ENCODE results near the gene TWIST2.

- TF ChIP-seq, protein P1, sequence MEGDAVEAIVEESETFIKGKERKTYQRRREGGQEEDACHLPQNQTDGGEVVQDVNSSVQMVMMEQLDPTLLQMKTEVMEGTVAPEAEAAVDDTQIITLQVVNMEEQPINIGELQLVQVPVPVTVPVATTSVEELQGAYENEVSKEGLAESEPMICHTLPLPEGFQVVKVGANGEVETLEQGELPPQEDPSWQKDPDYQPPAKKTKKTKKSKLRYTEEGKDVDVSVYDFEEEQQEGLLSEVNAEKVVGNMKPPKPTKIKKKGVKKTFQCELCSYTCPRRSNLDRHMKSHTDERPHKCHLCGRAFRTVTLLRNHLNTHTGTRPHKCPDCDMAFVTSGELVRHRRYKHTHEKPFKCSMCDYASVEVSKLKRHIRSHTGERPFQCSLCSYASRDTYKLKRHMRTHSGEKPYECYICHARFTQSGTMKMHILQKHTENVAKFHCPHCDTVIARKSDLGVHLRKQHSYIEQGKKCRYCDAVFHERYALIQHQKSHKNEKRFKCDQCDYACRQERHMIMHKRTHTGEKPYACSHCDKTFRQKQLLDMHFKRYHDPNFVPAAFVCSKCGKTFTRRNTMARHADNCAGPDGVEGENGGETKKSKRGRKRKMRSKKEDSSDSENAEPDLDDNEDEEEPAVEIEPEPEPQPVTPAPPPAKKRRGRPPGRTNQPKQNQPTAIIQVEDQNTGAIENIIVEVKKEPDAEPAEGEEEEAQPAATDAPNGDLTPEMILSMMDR (IDR thresholded peaks at IDR 0.05): no peak
- no peak for TF ChIP-seq POLR2A (IDR thresholded peaks at IDR 0.05)
- no peak for TF ChIP-seq EP300 (IDR thresholded peaks at IDR 0.05)
Measured at GRCh38 chr2:238839428-238839827, 8.5 kb upstream of the TWIST2 start.
